HEK293 (cell line): ENCODE measurements around the gene KCNE1.
"Not testable (repeated sequence)": the region's sequence is repeated elsewhere in the genome, so short reads cannot be mapped to it uniquely, and the experiment has no call there.

Source experiments
- MZF1 ChIP-seq: fragments of 450-650 bp; formaldehyde crosslinking; IDR thresholded peaks from 2 replicates; pipeline ENCODE4 v1.5.1; 2017; ENCODE audit warnings: missing biosample characterization, missing genetic modification characterization, borderline replicate concordance
- PRDM4 ChIP-seq: fragments of 450-650 bp; formaldehyde crosslinking; IDR thresholded peaks from 2 replicates; pipeline ENCODE4 v1.5.1; 2017; ENCODE audit warnings: missing biosample characterization, missing genetic modification characterization
- YY2 ChIP-seq: fragments of 450-650 bp; formaldehyde crosslinking; IDR thresholded peaks from 2 replicates; pipeline ENCODE4 v1.5.1; 2016; ENCODE audit warnings: missing biosample characterization, missing genetic modification characterization
- ZNF292 ChIP-seq: fragments of 450-650 bp; formaldehyde crosslinking; IDR thresholded peaks from 2 replicates; pipeline ENCODE4 v1.5.1; 2016; ENCODE audit warnings: low read depth, missing biosample characterization, missing genetic modification characterization, borderline replicate concordance
- ZNF529 ChIP-seq: fragments of 450-650 bp; formaldehyde crosslinking; IDR thresholded peaks from 2 replicates; pipeline ENCODE4 v1.5.1; 2017; ENCODE audit warnings: missing genetic modification characterization, missing biosample characterization; ENCODE audit not compliant: insufficient replicate concordance
- ZNF76 ChIP-seq: fragments of 450-650 bp; formaldehyde crosslinking; IDR thresholded peaks from 2 replicates; pipeline ENCODE4; 2016; ENCODE audit warnings: low read depth, missing biosample characterization, missing genetic modification characterization, borderline replicate concordance
- ZNF768 ChIP-seq: fragments of 450-650 bp; formaldehyde crosslinking; IDR thresholded peaks from 2 replicates; pipeline ENCODE4 v1.5.1; 2018; ENCODE audit warnings: missing biosample characterization, mild to moderate bottlenecking, missing genetic modification characterization
- ZSCAN5A ChIP-seq: fragments of 450-650 bp; formaldehyde crosslinking; IDR thresholded peaks from 2 replicates; pipeline ENCODE4 v1.5.1; 2016; ENCODE audit warnings: missing biosample characterization, missing genetic modification characterization
- TF ChIP-seq, protein P1 (sequence below): fragments of 450-650 bp; formaldehyde crosslinking; IDR thresholded peaks from 2 replicates; pipeline ENCODE4 v1.5.1; 2016; ENCODE audit warnings: missing biosample characterization, missing genetic modification characterization

GRCh38 chr21:34459426-34459825, 52.6 kb downstream of the KCNE1 start:
- TF ChIP-seq, protein P1, sequence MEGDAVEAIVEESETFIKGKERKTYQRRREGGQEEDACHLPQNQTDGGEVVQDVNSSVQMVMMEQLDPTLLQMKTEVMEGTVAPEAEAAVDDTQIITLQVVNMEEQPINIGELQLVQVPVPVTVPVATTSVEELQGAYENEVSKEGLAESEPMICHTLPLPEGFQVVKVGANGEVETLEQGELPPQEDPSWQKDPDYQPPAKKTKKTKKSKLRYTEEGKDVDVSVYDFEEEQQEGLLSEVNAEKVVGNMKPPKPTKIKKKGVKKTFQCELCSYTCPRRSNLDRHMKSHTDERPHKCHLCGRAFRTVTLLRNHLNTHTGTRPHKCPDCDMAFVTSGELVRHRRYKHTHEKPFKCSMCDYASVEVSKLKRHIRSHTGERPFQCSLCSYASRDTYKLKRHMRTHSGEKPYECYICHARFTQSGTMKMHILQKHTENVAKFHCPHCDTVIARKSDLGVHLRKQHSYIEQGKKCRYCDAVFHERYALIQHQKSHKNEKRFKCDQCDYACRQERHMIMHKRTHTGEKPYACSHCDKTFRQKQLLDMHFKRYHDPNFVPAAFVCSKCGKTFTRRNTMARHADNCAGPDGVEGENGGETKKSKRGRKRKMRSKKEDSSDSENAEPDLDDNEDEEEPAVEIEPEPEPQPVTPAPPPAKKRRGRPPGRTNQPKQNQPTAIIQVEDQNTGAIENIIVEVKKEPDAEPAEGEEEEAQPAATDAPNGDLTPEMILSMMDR (tag by site-specific recombination), result not testable (repeated sequence)
- TF ChIP-seq ZNF529 (tag by site-specific recombination); ZSCAN5A (tag by site-specific recombination); PRDM4 (tag by site-specific recombination); ZNF76 (tag by site-specific recombination); ZNF292 (tag by site-specific recombination); YY2; ZNF768 (tag by site-specific recombination); MZF1 (tag by site-specific recombination): not testable (repeated sequence)
